Hematopoietic multipotent progenitor cell treated with erythropoietin and hydrocortisone succinate and interleukin-3 and kit ligand, for 15 days (in vitro differentiated cells): Measurements from ENCODE around the gene UPK3A.

Experiments
- DNase-seq: peaks from one replicate; pipeline ENCODE4 v3.0.0-alpha.2; 2015; ENCODE audit warnings: low spot score

Gene UPK3A

DNA sequence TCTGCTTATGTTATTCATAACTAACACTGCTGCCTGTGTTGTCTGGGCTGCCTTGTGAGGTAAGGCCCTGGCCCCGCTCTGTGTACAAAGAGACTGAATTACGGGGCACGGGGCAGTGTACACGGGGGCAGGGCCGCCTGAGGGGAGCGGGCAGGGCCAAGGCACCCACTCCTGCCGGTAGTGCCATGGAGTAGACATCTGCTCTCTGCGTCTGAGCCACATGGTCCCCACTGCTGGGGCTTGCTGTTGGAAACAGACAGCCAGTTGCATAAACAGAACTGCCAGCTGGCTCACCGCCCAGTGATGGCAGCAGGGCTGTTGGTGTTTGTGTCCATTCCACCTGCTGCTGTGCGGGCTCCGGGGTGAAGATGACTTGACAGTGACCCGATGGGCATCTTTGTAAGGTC, 44.8 kb downstream of the UPK3A start:
- DNase-seq = peak; percentile 36

DNA sequence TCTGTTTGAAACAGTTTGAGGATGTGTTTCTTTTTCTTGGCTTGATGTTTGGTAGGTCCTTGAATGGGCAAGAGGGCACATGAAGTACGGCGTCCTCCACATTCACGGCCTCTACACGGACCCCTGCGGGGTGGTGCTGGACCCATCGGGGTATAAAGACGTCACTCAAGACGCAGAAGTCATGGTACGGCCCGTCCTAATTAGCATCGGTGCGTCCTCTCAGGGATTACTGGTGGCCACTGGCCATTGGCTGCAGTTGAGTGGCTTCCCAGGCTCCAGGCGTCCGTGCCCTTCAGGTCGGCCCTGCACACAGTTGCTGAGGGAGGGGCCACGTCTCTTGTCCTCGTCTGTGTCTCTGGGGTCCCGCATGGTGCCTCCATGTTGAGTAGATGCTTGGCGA, 45.8 kb downstream of the UPK3A start:
- no peak for DNase-seq

DNA sequence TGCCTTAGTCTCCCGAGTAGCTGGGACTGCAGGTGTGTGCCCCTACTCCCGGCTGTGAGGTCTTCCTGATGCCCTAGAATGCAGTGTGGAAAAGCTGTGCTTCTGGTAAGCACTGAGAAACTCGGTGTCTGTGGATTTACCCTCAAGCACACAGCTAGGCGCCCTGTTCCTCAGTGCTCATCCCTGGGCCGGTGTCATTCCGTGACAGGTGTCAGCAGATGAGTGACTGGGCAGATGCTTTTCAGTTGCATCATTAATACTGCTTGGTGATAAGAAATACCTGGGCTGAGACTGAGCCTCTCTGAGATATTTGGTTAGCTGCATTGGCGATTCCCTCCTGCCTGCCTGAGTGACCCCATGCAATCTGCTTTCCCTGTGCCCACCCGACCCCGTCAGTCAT, 46.7 kb downstream of the UPK3A start:
- DNase-seq = no peak

DNA sequence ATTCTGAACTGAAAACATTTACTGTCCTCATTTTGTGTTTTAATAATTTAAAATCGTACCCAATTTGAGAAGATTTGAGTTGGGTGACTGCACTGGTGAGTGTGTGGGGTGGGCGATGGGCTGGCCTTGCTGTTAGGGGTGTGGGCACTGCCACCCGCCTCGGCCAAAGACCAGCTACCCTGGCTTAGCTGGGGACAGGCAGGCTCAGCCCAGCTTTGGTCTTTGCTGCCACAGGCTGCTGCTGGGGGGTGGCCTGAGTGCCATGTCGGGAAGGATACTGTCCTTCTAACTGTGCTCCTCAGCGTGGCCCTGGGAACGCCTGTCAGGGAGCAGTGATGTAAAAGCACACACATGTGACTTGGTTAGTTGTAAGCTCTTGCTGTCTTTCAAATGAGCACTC, 47.3 kb downstream of the UPK3A start:
- DNase-seq = no peak

DNA sequence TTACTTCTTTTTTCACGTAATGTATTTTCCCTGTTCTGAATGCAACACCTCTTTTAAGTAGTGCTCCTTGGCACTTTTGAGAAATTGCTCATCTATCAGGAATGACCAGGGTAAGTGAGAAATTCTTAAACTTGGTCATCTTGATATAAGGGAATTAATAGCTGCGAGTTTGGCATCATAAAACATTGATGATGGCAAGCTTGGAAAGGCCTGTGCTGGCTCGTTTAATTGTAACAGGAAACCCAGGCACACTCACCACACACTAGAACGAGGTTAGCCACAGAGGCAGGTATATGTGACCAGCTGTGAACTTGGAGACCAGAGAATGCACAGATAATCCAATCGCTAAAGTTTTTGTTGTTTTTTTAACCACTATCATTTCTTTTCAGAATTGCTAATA, 49.3 kb downstream of the UPK3A start:
- no peak for DNase-seq

DNA sequence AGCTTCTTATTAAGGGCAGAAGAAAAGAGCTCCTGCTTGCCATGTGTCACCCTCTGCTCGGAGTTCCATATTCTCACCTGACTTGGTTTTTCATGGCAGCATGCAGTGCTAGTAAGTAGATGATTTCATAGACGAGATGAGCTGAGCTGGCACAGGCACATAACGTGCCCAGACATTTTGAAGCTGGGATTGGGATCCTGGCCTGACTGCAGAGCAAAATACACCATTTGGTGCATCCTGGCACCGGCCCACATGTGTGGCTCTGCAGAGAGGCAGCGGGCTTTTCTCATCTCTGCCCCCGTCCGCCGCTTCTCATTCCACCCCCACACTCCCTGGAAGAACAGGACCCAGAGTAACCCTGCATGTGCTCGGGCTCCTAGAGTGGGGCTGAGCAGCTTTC, 49.8 kb downstream of the UPK3A start:
- no peak for DNase-seq

DNA sequence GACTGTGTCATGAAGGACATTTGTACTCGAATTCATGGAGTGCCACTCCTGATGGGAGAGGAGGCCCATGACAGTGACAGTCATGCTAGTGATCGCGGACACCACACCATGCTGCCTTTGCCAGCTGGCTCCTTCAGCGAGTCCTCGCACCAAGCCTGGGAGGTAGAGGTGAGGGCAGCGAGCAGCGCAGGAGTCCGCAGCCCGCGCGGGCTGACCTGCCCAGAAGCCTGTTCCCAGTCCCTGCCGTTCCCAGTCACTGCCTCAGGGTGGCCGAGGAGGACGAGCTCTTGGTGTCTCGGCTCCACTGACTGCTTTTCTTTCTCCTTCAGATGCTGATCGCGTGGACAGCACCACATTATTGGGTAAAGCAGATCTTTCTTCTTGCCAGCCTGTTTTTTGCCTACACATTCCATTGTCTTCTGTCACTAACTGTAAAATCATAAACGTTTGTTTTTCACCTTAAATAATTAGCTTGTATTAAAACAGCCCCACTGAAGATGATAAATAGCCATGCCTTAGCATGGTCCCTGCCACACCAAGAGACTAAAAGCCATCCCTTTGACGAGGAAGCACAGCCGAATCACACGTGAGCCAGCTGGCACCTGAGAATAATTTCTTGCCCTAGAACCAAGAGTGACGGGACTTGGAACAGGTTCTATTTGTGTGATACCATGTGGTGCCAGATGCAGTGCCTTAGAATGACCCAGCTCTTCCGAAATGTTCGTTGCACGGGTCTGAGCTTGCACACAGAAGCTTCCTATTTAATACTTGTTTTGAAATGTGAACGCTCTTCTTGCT, 50.5 kb downstream of the UPK3A start:
- DNase-seq = no peak

DNA sequence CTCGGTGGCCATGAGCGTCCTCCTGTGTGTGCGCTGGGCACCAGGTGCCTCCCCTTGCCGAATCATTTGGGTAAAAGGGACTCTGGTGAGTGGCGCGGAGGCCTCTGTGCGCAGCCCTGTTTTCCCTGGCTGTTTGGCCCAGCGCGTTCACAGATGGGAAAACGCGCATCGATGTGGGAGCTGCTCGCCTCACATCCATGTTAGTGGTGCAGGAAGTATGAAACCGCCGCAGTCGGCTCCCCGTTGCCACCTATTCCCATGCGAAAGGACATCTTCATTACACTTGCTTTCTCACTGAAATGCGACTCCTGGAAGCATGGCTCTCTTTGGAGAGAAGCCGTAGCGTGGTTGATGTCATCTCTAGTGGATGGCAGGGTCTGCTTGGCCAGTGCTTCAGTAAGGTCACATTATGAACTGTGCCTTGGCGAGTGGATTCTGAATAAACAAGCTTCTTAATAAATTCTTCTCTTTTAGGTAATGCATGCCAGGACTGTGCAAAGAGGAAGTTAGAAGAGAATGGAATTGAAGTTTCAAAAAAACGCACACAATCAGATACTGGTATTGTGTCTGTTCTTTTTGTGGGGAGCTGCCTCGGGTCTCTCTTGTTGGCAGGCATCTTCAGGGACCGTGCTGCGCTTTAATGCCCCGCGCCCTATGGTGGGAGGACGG, 51.2 kb downstream of the UPK3A start:
- DNase-seq = no peak

DNA sequence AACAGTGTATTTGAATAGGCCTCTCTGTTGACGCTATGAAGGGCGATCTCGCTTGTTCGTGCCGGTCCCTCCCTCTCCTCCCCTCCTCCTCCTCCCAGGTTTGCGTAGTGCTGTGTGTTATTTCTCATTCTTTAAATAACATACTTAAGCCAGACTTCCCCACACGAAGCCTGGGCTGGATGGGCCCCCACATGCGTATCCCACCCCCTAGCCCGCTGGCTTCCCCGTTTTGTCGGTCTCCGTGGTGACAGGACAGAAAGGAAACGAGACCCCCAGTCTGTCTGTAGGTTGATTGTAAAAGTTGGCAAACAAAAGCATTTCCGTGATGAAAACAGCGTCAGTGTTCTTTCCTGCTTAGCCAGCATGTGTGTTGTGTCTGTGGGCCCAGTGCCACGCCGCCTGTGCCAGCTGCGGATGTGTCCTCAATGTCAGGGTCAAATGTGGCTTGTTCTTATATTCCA, 52.3 kb downstream of the UPK3A start:
- no peak for DNase-seq

DNA sequence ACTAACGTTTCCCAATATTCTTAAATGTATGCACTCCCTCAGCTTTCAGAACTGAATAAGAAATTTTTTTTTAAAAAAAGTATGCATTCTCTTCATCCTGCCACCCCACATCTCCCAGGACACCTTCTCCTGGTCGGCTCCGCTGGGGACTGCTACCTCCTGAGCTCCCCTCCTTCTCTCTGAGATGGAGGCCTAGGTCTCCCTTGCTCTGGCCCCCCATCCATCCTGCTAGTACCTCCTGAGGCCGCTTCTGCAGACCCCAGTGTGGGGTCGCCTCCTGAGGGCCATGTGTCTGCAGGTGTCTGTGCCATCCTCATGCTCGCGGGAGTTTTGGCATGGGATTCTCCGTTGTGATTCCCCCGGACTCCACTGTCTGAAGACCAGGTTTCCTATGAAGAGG, 52.8 kb downstream of the UPK3A start:
- DNase-seq = no peak

DNA sequence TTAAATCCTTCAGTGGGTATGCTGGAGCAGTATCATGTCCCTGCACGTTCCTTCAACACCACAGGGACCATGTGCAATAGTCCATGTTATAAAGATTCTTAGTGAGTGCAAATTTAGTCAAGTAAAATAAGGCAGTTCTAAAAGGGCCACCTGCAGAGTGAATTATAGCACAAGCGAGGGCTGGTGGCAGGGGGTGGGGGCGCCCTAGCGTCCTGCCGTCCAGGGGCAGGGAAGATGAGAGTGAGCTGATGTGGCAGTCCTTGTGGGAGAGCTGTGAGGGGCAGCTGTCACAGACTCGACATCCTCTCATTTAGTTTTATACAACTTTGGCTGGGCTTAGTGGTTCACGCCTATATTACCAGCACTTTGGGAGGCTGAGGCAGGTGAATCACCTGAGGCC, 54.0 kb downstream of the UPK3A start:
- no peak for DNase-seq

DNA sequence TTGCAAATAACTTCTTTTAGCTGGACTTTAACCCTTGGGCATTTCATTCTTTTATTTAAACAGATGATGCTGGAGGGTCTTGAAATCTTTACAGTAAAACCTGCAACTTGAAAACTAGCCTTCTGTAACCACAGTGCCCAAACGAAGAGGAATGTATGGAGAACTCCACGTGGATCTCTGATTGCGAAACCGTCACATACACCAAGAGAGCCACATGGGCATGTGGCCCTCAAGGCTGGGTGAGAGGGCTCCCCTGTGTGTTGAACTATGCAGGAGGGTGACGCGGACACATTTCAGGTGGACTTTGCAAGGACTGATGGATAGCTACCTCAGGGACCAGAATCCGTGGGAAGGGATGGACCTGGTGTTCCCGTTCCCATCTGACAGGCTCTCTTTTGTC, 55.6 kb downstream of the UPK3A start:
- DNase-seq = no peak

DNA sequence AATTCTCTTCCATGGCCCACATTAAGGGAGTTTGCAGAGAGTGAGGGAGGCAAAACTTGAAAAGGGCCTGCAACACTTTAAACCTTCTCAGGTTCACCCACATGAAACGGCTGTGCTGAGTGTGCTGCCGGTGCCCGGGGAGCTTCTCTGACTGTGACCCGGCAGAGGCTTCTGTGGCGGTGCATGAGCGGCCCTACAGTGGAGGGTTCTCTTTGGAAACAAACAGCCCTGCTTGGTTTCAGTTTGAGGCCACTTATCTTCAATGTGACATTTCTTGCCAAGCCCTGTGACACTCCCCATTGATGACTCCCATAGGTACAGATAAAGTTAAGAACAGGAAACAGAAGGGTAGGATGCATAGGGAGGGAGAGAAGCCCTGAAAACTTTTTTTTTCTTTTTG, 56.7 kb downstream of the UPK3A start:
- DNase-seq = peak; percentile 78

DNA sequence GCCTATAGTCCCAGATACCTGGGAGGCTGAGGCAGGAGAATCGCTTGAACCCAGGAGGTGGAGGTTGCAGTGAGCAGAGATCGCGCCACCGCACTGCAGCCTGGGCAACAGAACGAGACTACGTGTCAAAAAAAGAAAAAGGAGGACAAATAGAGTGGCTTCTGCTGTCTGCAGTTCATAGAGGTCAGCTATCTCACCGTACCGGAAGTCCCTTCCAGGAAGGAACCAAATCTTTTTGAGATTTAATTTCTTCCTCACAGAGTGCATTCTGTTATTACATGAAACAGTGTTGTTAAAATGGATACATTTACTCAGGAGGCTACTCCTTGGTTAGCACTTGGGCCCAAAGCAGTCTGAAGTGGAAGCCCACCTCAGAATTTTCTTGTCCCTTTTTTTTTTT, 58.4 kb downstream of the UPK3A start:
- DNase-seq = no peak

DNA sequence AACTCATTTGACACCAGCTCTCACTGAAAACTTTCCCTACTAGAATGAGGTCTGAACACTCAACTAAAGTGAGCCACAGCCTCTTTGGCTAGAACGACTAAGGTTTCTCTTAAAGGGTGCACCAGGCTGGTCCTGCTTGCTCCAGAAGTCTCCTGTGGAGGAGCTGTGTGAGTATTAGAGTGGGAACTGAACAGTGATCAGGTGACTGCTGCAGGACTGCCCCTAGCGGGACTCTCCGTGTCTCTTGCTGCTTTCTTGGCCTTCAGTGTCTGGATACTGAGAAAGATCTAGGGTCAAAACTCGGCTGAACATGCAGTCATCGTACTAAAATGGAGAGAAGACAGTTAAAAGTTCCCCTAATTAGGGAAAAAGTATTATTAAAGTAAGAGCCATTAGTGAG, 59.6 kb downstream of the UPK3A start:
- DNase-seq = peak; percentile 43
